ENCODE measurements around the gene CAPN8. TPM values are rescaled to one million over a fixed set of nuclear protein-coding genes. Genes with fewer than 3 reads are reported as not detected.

Gene CAPN8
- total RNA-seq, 1 experiment from 2014 or later: 0.54 TPM

DNA sequence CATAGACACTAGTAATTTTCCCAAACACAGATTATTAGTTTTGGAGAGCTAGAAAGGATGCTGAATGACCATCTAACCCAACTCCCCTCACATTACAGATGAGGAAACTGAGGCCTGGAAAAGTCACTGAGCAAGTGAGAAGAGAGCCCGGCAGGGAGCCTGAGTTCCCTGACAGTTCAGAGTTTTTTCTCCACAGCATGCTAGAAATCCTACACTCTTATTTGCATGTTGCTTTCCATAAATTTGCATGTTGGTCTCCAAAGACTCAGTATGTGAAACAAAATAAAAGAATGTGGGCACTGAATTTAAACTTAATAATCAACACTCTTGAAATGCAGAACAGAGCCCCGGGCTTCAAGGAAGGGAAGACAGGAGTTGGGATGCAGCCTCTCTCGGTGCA lies 140.0 kb downstream of the CAPN8 start:
- RAD21 ChIA-PET (ENCODE audit: low non-redundant PET in 1 of 2, low total read pairs in 2 of 2, uncharacterized antibody in 2 of 2, unreplicated experiment in 2 of 2): no interaction called here
- Histone ChIP-seq H3K27ac (ENCODE audit: low read depth, low read length) (no peak overlapping the region), H3K4me2 (ENCODE audit: low read length) (no peak overlapping the region), H3K9me3 (ENCODE audit: control insufficient read depth in 1 of 2, insufficient read depth in 1 of 2, low read depth in 1 of 2, low read length in 2 of 2) (no peaks in the 10 kb centered on the region), H2AFZ (ENCODE audit: low read depth, low read length, poor library complexity, severe bottlenecking) (no peak overlapping the region), H3K9ac (ENCODE audit: low read length) (no peak overlapping the region), H3K27me3 (ENCODE audit: insufficient read depth, low read length) (no peaks in the 10 kb centered on the region), H3K36me3 (ENCODE audit: control insufficient read depth in 1 of 2, insufficient read depth in 2 of 2, low read length in 2 of 2) (no peaks in the 10 kb centered on the region), H3K4me3 (replicated peaks in 1 of 2; ENCODE audit: low read depth in 1 of 2, low read length in 2 of 2) (no peak overlapping the region), H4K20me1 (ENCODE audit: insufficient read depth) (no peaks in the 10 kb centered on the region), H3K9me2 (ENCODE audit: insufficient read depth) (no peaks in the 10 kb centered on the region), H3K79me2 (ENCODE audit: insufficient read depth, low read length) (no peaks in the 10 kb centered on the region), H3K4me1 (ENCODE audit: control insufficient read depth in 1 of 2, insufficient read depth in 2 of 2, low read length in 2 of 2) (no peaks in the 10 kb centered on the region)
- ATAC-seq (no peak), DNase-seq (ENCODE audit: low read depth, low spot score) (no peak)
- POLR2A ChIA-PET: no interaction called here
- CTCF ChIA-PET: no interaction called here
- intact Hi-C loops (cut with micrococcal nuclease): no loop called here
- no TSS peak for BruUV-seq (replicated peaks)
- TF ChIP-seq, protein P1, sequence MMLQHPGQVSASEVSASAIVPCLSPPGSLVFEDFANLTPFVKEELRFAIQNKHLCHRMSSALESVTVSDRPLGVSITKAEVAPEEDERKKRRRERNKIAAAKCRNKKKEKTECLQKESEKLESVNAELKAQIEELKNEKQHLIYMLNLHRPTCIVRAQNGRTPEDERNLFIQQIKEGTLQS (IDR thresholded peaks at IDR 0.05): no peak
- TF ChIP-seq SP1 (IDR thresholded peaks at IDR 0.05; ENCODE audit: low read depth): no peak
- TF ChIP-seq SIN3A (IDR thresholded peaks at IDR 0.05; ENCODE audit: low read depth): no peak
- TF ChIP-seq, protein P2, sequence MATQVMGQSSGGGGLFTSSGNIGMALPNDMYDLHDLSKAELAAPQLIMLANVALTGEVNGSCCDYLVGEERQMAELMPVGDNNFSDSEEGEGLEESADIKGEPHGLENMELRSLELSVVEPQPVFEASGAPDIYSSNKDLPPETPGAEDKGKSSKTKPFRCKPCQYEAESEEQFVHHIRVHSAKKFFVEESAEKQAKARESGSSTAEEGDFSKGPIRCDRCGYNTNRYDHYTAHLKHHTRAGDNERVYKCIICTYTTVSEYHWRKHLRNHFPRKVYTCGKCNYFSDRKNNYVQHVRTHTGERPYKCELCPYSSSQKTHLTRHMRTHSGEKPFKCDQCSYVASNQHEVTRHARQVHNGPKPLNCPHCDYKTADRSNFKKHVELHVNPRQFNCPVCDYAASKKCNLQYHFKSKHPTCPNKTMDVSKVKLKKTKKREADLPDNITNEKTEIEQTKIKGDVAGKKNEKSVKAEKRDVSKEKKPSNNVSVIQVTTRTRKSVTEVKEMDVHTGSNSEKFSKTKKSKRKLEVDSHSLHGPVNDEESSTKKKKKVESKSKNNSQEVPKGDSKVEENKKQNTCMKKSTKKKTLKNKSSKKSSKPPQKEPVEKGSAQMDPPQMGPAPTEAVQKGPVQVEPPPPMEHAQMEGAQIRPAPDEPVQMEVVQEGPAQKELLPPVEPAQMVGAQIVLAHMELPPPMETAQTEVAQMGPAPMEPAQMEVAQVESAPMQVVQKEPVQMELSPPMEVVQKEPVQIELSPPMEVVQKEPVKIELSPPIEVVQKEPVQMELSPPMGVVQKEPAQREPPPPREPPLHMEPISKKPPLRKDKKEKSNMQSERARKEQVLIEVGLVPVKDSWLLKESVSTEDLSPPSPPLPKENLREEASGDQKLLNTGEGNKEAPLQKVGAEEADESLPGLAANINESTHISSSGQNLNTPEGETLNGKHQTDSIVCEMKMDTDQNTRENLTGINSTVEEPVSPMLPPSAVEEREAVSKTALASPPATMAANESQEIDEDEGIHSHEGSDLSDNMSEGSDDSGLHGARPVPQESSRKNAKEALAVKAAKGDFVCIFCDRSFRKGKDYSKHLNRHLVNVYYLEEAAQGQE (IDR thresholded peaks at IDR 0.05; ENCODE audit: low read depth): no peak
- TF ChIP-seq EGR1 (IDR thresholded peaks at IDR 0.05; ENCODE audit: low read depth): no peak
- TF ChIP-seq, protein P3, sequence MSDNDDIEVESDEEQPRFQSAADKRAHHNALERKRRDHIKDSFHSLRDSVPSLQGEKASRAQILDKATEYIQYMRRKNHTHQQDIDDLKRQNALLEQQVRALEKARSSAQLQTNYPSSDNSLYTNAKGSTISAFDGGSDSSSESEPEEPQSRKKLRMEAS (IDR thresholded peaks at IDR 0.05): no peak
- TF ChIP-seq EZH2phosphoT487 (IDR thresholded peaks at IDR 0.05; ENCODE audit: borderline replicate concordance): no peak
